ENCODE data around the gene TMEM52. TPM values are rescaled to one million over a fixed set of nuclear protein-coding genes. Genes with fewer than 3 reads are reported as not detected.
A peak's percentile ranks its signal among the peaks of the same experiment; 100 is the strongest.

TMEM52 gene
- total RNA-seq, 8 experiments from 2014 or later = 0.71 to 7.1 (median 2.7) TPM

DNA sequence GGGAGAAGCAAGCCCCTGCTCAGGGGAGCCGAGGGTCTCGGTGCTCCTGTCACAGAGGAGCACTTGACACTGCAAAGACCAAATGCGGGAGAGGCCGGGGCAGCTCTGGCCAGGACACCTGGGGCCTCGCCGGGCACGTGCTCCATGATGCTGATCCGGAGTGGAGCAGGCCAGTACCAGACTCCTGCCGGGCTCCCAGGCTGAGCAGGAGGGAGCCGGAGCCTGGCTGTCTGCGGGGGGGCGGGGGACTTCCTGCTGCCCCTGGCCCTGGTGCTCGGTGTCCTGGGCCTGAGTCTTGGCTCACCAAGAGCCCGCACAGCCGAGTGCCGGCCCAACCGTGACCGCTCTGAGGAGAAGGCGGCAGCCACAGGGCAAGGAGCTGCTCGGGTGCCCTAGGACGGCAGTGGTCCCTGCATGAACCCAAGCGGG lies 38.5 kb upstream of the TMEM52 start:
- WGBS, 10 experiments = 84 to 100% (median 94%) methylated on average over 2 to 7 of the region's 22 CpGs; no CpG with 5 or more reads in 5 of the 10 experiments
- no peak overlapping the region for H3K4me3 ChIP-seq
- H3K4me1 ChIP-seq (replicated peaks in 1 of 2) = peaks cover 0 to 14% of the 10 kb centered on the region in 2 donors
- no peak overlapping the region for H3K27ac ChIP-seq
- no peak for ATAC-seq (replicated peaks in 6 of 8)
- in situ Hi-C loops (cut with MboI; ENCODE audit: low pct_unique_long_range_greater_than_20kb in 2 of 9, low sequenced_read_pairs in 9 of 9, unreplicated experiment in 9 of 9) = no loop called here

DNA sequence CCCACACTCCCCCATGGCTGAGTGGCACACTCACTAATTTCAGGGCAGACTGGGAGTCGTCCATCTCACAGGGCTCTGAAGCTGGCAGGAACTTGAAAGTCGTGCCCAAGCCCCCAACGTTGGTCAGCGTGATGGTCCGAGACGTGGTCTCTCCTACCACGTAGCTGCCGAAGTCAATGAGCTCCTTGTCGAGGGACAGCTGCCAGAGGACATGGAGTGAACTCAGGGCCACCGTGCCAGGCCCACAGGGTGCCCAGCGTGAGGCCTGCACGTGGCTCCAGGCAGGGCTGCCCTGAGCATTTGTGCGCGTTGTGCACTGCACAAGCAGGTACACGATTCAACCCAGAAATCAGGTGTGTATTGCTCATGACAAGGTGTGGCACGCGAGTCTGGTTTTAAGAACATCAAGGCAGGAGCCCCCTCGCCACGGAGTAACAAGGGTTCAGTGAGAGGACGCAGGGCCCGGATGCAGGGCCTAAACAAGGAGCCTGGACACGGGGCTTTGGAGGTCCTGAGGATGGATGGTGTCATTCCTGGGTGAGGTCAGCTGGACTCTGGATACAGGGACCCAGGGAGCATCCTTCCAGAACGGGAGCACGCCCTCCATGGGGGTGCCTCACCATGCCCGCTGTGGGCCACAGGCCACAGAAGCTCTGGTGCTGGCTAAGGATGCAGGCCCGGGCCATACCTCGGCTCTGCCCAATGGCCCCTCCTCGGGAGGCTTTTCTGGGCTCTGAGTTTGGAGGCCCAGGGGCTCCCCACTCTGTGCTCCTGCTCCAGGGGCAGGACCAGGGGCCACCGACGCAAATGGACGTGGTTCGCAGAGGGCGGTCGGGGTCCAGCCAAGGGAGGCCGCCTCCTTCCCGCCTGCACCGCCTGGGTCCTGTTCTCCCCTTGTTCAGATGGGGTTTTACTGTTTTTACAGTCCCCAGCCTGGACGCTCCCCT lies 37.8 kb upstream of the TMEM52 start:
- Histone ChIP-seq H3K27ac (no peak overlapping the region), H3K4me3 (no peak overlapping the region), H3K4me1 (replicated peaks in 1 of 2) (peaks cover 0 to 14% of the 10 kb centered on the region in 2 donors)
- 60 to 92% (median 74%) methylated on average over 1 to 17 of the region's 38 CpGs; no CpG with 5 or more reads in 4 of the 10 experiments for WGBS, 10 experiments
- ATAC-seq (replicated peaks in 6 of 8) = no peak
- in situ Hi-C loops (cut with MboI; ENCODE audit: low pct_unique_long_range_greater_than_20kb in 2 of 9, low sequenced_read_pairs in 9 of 9, unreplicated experiment in 9 of 9) = no loop called here

DNA sequence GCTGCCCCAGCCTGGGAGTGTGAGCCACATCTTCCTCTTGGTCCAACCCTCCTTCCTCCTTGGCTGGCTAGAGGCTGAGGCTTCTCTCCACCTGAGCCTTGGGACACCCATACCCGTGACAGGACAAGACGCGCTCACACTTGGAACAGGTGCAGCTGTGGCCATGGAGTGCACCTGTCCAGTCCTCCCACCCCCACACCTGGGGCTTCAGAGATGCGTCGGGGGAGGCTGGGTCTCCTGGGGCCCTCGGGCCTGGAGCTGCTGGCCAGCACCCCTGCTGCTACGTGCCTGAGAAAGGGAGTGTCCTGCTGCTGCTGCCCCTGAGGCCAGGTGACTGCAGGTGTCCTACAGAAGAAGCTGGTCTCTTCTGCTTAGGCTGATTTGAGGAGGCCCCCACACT lies 37.0 kb upstream of the TMEM52 start:
- in situ Hi-C loops (cut with MboI; ENCODE audit: low pct_unique_long_range_greater_than_20kb in 2 of 9, low sequenced_read_pairs in 9 of 9, unreplicated experiment in 9 of 9) = no loop called here
- H3K27ac ChIP-seq = no peak overlapping the region
- H3K4me3 ChIP-seq = no peak overlapping the region
- no peak for ATAC-seq (replicated peaks in 6 of 8)
- 70 to 90% (median 84%) methylated on average over 2 to 6 of the region's 7 CpGs; no CpG with 5 or more reads in 6 of the 10 experiments for WGBS, 10 experiments
- peaks cover 0 to 14% of the 10 kb centered on the region in 2 donors for H3K4me1 ChIP-seq (replicated peaks in 1 of 2)

DNA sequence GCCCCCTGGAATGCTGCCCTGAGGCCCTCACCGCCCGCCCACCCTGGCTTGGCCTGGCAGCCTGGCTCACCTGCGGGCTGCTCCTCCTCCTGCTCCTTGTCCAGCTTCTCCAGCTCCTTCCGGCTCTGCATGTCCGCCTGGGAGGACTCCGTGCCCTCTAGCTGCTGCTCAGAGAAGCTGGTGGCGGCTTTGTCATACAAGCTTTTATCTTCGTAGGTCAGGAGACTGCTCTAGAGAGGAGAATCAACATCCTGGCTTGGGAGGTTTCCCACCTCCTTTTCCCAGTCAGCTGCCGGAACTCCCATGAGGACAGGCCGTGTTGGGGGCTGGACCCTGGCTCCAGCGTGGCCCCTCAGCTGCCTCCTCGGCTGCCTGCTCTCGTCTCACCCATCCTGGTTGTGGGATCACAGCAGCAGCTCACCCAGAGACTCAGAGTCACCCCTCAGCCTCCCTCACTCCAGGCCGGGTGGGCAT lies 36.6 kb upstream of the TMEM52 start:
- WGBS, 10 experiments = 17 to 74% (median 58%) methylated on average over 1 to 11 of the region's 14 CpGs; no CpG with 5 or more reads in 4 of the 10 experiments
- H3K4me1 ChIP-seq (replicated peaks in 1 of 2) = peaks cover 0 to 10% of the 10 kb centered on the region in 2 donors
- ATAC-seq (replicated peaks in 6 of 8) = peak in 1 of 8 experiments; percentile 8
- no peak overlapping the region for H3K4me3 ChIP-seq
- in situ Hi-C loops (cut with MboI; ENCODE audit: low pct_unique_long_range_greater_than_20kb in 2 of 9, low sequenced_read_pairs in 9 of 9, unreplicated experiment in 9 of 9) = no loop called here
- H3K27ac ChIP-seq = no peak overlapping the region

DNA sequence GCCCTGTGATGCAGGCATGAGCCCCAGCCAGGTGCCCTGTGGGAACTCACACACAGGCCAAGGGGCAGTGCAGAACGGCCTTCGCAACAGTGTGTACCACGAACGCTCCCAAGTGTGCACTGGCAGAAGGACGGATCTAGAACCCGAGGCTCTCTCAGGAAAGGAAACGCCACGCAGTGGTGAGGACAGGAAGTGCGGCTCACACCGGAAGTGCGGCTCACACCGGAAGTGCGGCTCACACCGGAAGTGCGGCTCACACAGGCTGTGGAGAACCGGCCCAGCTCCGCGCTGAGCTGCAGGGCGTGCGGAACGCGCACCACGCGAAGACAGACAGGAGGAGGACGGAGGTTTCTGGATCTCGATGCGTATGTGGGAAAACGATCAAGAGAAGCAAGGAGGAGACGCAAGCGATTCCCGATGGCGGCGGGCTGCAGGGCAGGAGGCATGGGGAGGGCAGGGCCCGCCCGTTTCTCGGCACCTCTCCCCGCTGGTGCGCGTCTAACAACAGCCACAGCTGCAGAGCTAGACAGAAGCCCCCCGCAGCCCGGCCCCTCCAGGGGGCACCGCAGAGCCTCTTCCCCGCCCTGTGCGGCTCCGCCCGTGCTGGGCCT lies 35.9 kb upstream of the TMEM52 start:
- WGBS, 10 experiments = 65 to 100% (median 89%) methylated on average over 1 to 33 of the region's 46 CpGs; no CpG with 5 or more reads in 2 of the 10 experiments
- H3K27ac ChIP-seq = no peak overlapping the region
- in situ Hi-C loops (cut with MboI; ENCODE audit: low pct_unique_long_range_greater_than_20kb in 2 of 9, low sequenced_read_pairs in 9 of 9, unreplicated experiment in 9 of 9) = no loop called here
- peaks cover 0 to 3% of the 10 kb centered on the region in 2 donors for H3K4me1 ChIP-seq (replicated peaks in 1 of 2)
- ATAC-seq (replicated peaks in 6 of 8) = no peak
- H3K4me3 ChIP-seq = no peak overlapping the region

DNA sequence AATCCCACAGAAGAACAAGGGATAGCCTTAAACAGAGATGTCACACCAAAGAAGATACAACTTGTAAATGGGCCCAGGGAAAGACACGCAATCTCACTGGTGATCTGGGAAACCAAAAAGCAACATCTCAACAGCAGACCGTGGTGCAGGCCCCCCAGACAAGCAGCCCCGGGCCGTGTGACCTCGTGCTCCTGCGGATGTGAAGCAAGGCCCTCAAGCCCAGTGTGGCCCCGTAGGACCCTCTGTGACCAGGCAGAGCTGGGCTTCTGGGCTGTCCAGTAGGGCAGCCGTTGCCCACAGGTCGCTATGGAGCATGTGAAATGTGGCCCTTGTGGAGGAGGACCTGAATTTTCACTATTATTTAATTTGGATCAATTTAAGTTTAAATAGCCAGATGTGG lies 34.9 kb upstream of the TMEM52 start:
- in situ Hi-C loops (cut with MboI; ENCODE audit: low pct_unique_long_range_greater_than_20kb in 2 of 9, low sequenced_read_pairs in 9 of 9, unreplicated experiment in 9 of 9) = no loop called here
- H3K4me3 ChIP-seq = no peak overlapping the region
- no peaks in the 10 kb centered on the region for H3K4me1 ChIP-seq (replicated peaks in 1 of 2)
- WGBS, 10 experiments = 51 to 100% (median 88%) methylated on average over 1 to 9 of the region's 9 CpGs; no CpG with 5 or more reads in 3 of the 10 experiments
- H3K27ac ChIP-seq = no peak overlapping the region
- no peak for ATAC-seq (replicated peaks in 6 of 8)

DNA sequence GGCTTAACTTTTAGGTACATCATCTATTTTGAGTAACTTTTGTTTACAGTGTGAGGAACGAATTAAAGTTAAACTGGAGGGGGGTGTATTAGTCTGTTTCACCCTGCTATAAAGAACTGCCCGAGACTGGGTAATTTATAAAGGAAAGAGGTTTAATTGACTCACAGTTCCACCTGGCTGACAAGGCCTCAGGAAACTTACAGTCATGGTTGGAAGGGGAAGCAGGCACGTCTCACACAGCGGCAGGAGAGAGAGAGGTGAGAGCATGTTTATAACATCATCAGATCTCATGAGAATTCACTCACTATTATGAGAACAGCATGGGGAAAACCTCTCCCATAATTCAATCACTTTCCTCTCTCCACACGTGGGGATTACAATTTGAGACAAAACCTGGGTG lies 31.9 kb upstream of the TMEM52 start:
- H3K4me1 ChIP-seq (replicated peaks in 1 of 2) = no peaks in the 10 kb centered on the region
- no peak overlapping the region for H3K27ac ChIP-seq
- no peak overlapping the region for H3K4me3 ChIP-seq
- in situ Hi-C loops (cut with MboI; ENCODE audit: low pct_unique_long_range_greater_than_20kb in 2 of 9, low sequenced_read_pairs in 9 of 9, unreplicated experiment in 9 of 9) = no loop called here
- ATAC-seq (replicated peaks in 6 of 8) = no peak
- WGBS, 10 experiments = 28 to 90% (median 68%) methylated on average over 2 to 5 of the region's 5 CpGs; no CpG with 5 or more reads in 3 of the 10 experiments

DNA sequence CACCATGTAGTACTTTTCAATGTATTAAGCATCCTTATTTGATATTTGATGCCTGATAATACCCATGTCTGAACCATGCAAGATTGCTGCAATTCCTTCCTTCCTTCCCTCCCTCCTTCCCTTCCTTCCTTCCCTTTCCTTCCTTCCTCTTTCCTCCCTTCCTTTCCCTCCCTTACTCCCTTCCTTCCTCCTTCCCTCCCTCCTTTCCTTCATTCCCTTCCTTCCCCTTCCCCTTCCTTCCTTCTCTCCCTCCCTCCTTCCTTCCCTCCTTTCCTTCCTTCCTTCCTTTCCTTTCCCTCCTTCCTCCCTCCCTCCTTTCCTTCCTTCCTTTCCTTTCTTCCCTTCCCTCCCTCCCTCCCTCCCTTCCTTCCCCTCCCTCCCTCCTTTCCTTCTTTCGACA lies 29.7 kb upstream of the TMEM52 start:
- in situ Hi-C loops (cut with MboI; ENCODE audit: low pct_unique_long_range_greater_than_20kb in 2 of 9, low sequenced_read_pairs in 9 of 9, unreplicated experiment in 9 of 9) = loop anchor here in 1 of 9 experiments (25.0 kb wide), 1 partner anchor 139 kb away; no protein-coding TSS in a partner anchor

DNA sequence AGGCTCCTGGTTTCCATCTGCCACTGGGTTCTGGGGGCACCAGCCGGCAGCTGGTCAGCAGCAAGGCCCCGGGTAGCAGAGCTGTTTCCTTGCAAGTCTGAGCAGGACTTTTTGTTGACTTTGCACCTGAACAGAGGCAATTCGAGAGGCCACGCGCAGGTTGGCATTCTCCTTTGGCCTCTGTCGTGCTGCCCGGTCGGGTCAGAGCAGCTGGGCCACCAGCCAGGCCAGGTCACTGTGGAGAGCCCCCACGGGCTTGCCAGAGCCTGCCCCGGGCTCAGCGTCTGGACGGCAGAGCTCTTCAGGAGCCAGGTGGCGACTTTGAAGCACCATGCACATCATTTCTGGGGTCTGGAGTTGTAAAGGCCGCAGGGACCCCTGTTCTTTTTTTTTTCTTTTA lies 28.4 kb upstream of the TMEM52 start:
- Histone ChIP-seq H3K27ac (no peak overlapping the region), H3K4me3 (no peak overlapping the region), H3K4me1 (replicated peaks in 1 of 2) (peaks cover 8 to 19% of the 10 kb centered on the region in 2 donors)
- 64 to 80% (median 77%) methylated on average over 2 to 11 of the region's 14 CpGs; no CpG with 5 or more reads in 4 of the 10 experiments for WGBS, 10 experiments
- in situ Hi-C loops (cut with MboI; ENCODE audit: low pct_unique_long_range_greater_than_20kb in 2 of 9, low sequenced_read_pairs in 9 of 9, unreplicated experiment in 9 of 9) = loop anchor here in 1 of 9 experiments (25.0 kb wide), 1 partner anchor 140 kb away; no protein-coding TSS in a partner anchor
- no peak for ATAC-seq (replicated peaks in 6 of 8)

More for the DNA sequence above, 29.7 kb upstream of the TMEM52 start:
- no peak overlapping the region for H3K4me3 ChIP-seq
- H3K27ac ChIP-seq = no peak overlapping the region
- peaks cover 1 to 8% of the 10 kb centered on the region in 2 donors for H3K4me1 ChIP-seq (replicated peaks in 1 of 2)
- no peak for ATAC-seq (replicated peaks in 6 of 8)
- WGBS, 10 experiments = no CpG with 5 or more reads among the region's 1 CpG

DNA sequence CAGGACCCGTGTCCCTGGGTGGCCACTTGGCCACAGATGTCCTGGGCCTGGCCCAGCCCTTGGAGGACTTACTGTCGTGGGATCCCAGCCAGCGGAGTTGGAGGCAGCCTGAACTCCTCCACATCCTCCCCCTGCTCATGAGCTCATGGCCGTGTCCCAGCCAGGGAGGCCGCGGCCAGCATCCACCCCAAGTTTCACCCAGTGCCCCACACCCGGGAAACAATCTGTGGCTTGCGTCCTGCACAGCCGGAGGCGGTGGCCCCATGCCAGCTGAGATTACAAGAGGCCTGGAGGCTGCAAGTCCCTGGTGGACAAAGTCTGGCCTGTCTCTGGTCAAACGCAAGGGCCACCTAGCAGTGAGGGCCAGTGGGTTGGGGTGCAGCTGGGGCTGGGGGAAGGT lies 27.5 kb upstream of the TMEM52 start:
- in situ Hi-C loops (cut with MboI; ENCODE audit: low pct_unique_long_range_greater_than_20kb in 2 of 9, low sequenced_read_pairs in 9 of 9, unreplicated experiment in 9 of 9) = loop anchor here in 1 of 9 experiments (25.0 kb wide), 1 partner anchor 141 kb away; no protein-coding TSS in a partner anchor

DNA sequence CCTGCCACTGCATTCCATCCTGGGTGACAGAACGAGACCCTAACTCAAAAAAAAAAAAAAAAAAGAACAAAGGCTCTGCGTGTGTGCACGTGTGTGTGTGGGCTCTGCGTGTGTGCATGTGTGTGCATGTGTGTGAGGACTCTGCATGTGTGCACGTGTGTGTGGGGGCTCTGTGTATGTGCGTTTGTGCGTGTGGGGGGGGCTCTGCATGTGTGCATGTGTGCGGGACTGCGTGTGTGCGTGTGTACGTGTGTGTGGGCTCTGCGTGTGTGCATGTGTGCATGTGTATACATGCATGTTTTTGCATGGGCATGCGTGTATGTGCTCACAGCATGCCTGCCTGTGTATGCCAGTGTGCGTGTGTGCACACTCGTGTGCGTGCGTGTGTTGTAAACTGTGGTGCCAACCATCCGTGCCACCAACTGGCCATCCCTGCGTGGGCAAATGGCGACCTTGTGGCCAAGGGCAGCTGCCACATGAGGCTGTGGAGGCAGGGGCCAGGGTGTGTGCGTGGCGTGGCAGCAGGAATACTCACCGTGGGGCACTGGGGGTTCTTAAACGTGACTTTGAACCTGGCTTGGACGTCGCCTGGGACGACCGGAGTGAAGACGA lies 26.8 kb upstream of the TMEM52 start:
- in situ Hi-C loops (cut with MboI; ENCODE audit: low pct_unique_long_range_greater_than_20kb in 2 of 9, low sequenced_read_pairs in 9 of 9, unreplicated experiment in 9 of 9) = loop anchor here in 1 of 9 experiments (25.0 kb wide), 1 partner anchor 141 kb away; no protein-coding TSS in a partner anchor
- no peak for ATAC-seq (replicated peaks in 6 of 8)
- no peak overlapping the region for H3K4me3 ChIP-seq
- 66 to 100% (median 91%) methylated on average over 1 to 21 of the region's 29 CpGs; no CpG with 5 or more reads in 2 of the 10 experiments for WGBS, 10 experiments
- H3K4me1 ChIP-seq (replicated peaks in 1 of 2) = peaks cover 8 to 22% of the 10 kb centered on the region in 2 donors
- H3K27ac ChIP-seq = no peak overlapping the region

More for the DNA sequence above, 27.5 kb upstream of the TMEM52 start:
- WGBS, 10 experiments = 0 to 72% (median 35%) methylated on average over 1 to 7 of the region's 11 CpGs; no CpG with 5 or more reads in 6 of the 10 experiments
- no peak overlapping the region for H3K27ac ChIP-seq
- peak in 2 of 8 experiments; percentile 37 to 50 for ATAC-seq (replicated peaks in 6 of 8)
- peaks cover 8 to 22% of the 10 kb centered on the region in 2 donors for H3K4me1 ChIP-seq (replicated peaks in 1 of 2)
- H3K4me3 ChIP-seq = no peak overlapping the region

DNA sequence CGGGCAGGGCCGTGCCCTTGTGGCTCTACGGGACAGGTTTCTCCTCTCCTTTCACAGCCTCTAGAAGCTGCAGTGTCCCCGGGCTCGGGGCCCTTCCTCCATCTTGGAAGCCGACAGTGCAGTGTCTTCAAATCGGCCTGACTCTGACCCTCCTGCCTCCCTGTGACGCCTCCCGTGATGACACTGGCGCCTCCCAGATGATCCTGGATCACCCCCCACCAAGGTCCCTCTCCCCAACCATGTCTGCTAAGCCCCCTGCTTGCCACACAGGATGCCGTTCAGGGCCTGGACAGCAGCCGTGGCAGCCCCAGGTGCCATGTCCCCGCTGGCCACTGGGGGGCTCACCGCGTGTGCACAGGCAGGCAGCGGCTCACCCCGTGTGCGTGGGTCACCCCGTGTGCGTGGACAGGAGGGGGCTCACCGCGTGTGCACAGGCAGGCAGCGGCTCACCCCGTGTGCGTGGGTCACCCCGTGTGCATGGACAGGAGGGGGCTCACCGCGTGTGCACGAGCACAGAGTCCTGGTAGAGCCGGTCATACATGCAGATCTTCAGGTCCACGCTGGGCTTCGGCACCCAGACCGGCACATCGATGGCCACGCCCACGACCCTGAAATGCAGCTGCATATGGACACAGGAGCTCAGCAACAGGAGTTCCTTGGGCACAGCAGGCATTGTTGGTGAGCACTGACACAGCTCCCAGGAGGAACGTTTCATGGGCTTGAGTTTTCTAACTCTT lies 24.9 kb upstream of the TMEM52 start:
- Histone ChIP-seq H3K27ac (no peak overlapping the region), H3K4me1 (replicated peaks in 1 of 2) (peaks cover 8 to 22% of the 10 kb centered on the region in 2 donors), H3K4me3 (peak overlapping the region in 3 of 5 donors; percentile 15 to 21 (median 19))
- ATAC-seq (replicated peaks in 6 of 8) = peak; percentile 84 to 97 (median 91)
- in situ Hi-C loops (cut with MboI; ENCODE audit: low pct_unique_long_range_greater_than_20kb in 2 of 9, low sequenced_read_pairs in 9 of 9, unreplicated experiment in 9 of 9) = loop anchor here in 1 of 9 experiments (25.0 kb wide), 1 partner anchor 143 kb away; no protein-coding TSS in a partner anchor
- WGBS, 10 experiments = 0 to 82% (median 20%) methylated on average over 1 to 12 of the region's 37 CpGs; no CpG with 5 or more reads in 2 of the 10 experiments
